ENCODE results near the gene MAP3K19. TPM values are rescaled to one million over a fixed set of nuclear protein-coding genes. Genes with fewer than 3 reads are reported as not detected.

The MAP3K19 gene
- total RNA-seq, 1 donor from 2014 or later, result not detected

GRCh38 chr2:134927195-134927594, 120.1 kb downstream of the MAP3K19 start:
- no peak overlapping the region for H3K27ac ChIP-seq (replicated peaks)
- no peaks in the 10 kb centered on the region for H3K9me3 ChIP-seq (replicated peaks)
- no peak for TF ChIP-seq CTCF (IDR thresholded peaks at IDR 0.05; ENCODE audit: borderline replicate concordance)
- peaks cover 88% of the 10 kb centered on the region for H3K4me1 ChIP-seq
- intact Hi-C loops (cut with micrococcal nuclease), result no loop called here
- H3K4me3 ChIP-seq, result no peak overlapping the region
- no peaks in the 10 kb centered on the region for H3K27me3 ChIP-seq (ENCODE audit: low read depth)
- H3K36me3 ChIP-seq, result no peaks in the 10 kb centered on the region
- no peak for DNase-seq

GRCh38 chr2:134926231-134926931, 120.9 kb downstream of the MAP3K19 start:
- H3K27ac ChIP-seq (replicated peaks), result peak overlapping the region; percentile 5
- H3K4me3 ChIP-seq, result no peak overlapping the region
- no peaks in the 10 kb centered on the region for H3K27me3 ChIP-seq (ENCODE audit: low read depth)
- H3K4me1 ChIP-seq, result peaks cover 89% of the 10 kb centered on the region
- intact Hi-C loops (cut with micrococcal nuclease), result no loop called here
- no peaks in the 10 kb centered on the region for H3K9me3 ChIP-seq (replicated peaks)
- TF ChIP-seq CTCF (IDR thresholded peaks at IDR 0.05; ENCODE audit: borderline replicate concordance), result no peak
- DNase-seq, result no peak
- no peaks in the 10 kb centered on the region for H3K36me3 ChIP-seq

GRCh38 chr2:134924912-134925311, 122.3 kb downstream of the MAP3K19 start:
- TF ChIP-seq CTCF (IDR thresholded peaks at IDR 0.05; ENCODE audit: borderline replicate concordance), result no peak
- Histone ChIP-seq H3K4me3 (no peak overlapping the region), H3K27ac (replicated peaks) (no peak overlapping the region), H3K36me3 (no peaks in the 10 kb centered on the region), H3K27me3 (ENCODE audit: low read depth) (no peaks in the 10 kb centered on the region), H3K4me1 (peaks cover 93% of the 10 kb centered on the region), H3K9me3 (replicated peaks) (no peaks in the 10 kb centered on the region)
- DNase-seq, result no peak
- intact Hi-C loops (cut with micrococcal nuclease), result no loop called here

GRCh38 chr2:134919341-134920210, 127.7 kb downstream of the MAP3K19 start:
- Histone ChIP-seq H3K4me3 (peak overlapping the region; percentile 94), H3K27me3 (ENCODE audit: low read depth) (no peaks in the 10 kb centered on the region), H3K27ac (replicated peaks) (peak overlapping the region; percentile 97), H3K4me1 (peaks cover 67% of the 10 kb centered on the region), H3K9me3 (replicated peaks) (no peaks in the 10 kb centered on the region), H3K36me3 (no peaks in the 10 kb centered on the region)
- intact Hi-C loops (cut with micrococcal nuclease), result no loop called here
- TF ChIP-seq CTCF (IDR thresholded peaks at IDR 0.05; ENCODE audit: borderline replicate concordance), result no peak
- DNase-seq, result peak; percentile 16

- DNase-seq, result peak; percentile 99
- H3K9me3 ChIP-seq (replicated peaks), result peaks cover 5% of the 10 kb centered on the region
- H3K4me1 ChIP-seq, result peaks cover 60% of the 10 kb centered on the region
- peak; percentile 27 for TF ChIP-seq CTCF (IDR thresholded peaks at IDR 0.05; ENCODE audit: borderline replicate concordance)
- no peaks in the 10 kb centered on the region for H3K27me3 ChIP-seq (ENCODE audit: low read depth)
- H3K4me3 ChIP-seq, result peak within 1 kb of the TSS; percentile 94
- H3K36me3 ChIP-seq, result no peaks in the 10 kb centered on the region
- H3K27ac ChIP-seq (replicated peaks), result peak within 1 kb of the TSS; percentile 97
- intact Hi-C loops (cut with micrococcal nuclease), result no loop called here
Observed at GRCh38 chr2:134918526-134919340, 128.5 kb downstream of the MAP3K19 start, which contains the start of gene CCNT2. Gene CCNT2 (plus strand): TSS chr2:134918822. CDS start chr2:134918855, 33 bp downstream.
